ENCODE measurements around the gene MYH4.

MYH4 gene

GRCh38 chr17:10469459-10469858 is at the start of gene MYH4:
TSS of gene MYH4 (minus strand) at chr17:10469559. CDS start at chr17:10466745, 2,814 bp downstream.
- DNase-seq (ENCODE audit: low read depth, low spot score): no peak

DNA sequence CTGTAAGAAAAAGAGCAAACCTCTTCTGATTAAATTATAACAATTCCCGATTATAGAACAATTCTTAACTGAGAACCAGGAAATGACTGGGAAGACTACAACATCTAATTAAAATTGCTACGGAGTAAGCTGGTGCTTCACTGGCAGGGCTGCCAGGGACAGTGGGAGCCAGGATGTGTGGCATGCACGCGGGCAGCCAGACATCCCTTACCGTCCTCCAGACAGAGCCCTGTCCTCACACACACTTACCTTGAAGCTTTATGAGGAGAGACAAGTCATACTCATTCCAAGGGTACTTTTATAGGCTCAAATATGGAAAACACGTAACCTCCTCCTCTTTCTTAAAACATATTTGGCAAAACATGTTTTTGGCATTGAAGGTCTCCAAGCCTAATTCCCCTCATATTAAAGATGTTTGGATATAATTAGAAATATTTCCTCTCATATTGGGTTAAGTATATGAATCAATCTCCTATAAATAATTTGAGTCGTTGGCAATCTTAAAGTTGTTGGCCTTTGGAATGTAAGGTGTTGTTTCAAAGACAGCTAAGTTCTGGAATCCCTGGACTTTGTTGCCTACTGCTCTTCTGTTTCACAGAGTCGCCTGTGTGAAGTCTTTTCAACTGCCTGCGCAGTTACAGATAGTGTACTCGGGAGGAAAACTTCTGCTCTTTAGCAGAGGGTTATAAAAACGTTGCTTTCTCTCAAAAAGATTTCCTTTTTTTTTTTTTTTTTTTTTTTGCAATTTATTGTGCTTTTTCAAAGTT is 49.1 kb upstream of the MYH4 start, which contains the start of gene MYH1:
Gene MYH1, minus strand, starts transcription at position 272 of the 767 bp plus-strand sequence. CDS start 1,900 bp downstream, outside the sequence.
- no peak for DNase-seq (ENCODE audit: low read depth, low spot score)

GRCh38 chr17:10516638-10517037 is 47.3 kb upstream of the MYH4 start:
- DNase-seq (ENCODE audit: low read depth, low spot score): no peak

GRCh38 chr17:10516065-10516464 is 46.7 kb upstream of the MYH4 start:
- DNase-seq (ENCODE audit: low read depth, low spot score): no peak

GRCh38 chr17:10513299-10514067 is 44.1 kb upstream of the MYH4 start:
- no peak for DNase-seq (ENCODE audit: low read depth, low spot score)

- DNase-seq (ENCODE audit: low read depth, low spot score): no peak
Measured at GRCh38 chr17:10512856-10513255, 43.5 kb upstream of the MYH4 start.

DNA sequence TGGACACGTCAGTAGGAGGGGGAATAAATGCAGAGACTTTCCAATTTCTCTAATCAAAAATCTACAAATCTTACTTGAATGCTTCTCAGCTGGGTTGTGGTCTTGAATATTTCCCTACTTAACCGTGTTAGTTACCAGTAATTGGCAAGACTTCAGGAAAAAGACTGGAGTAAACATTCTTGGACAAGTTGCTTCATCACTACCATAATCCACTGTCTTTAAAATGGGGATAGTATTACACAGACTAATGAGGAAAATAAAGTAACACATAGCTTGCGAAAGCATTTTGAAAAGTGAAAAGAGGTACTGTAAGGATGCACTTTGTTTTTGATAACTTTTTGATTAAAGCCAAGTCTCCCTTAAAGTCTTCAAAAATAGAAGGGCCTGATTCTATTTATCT is 30.6 kb upstream of the MYH4 start:
- no peak for DNase-seq (ENCODE audit: low read depth, low spot score)

DNA sequence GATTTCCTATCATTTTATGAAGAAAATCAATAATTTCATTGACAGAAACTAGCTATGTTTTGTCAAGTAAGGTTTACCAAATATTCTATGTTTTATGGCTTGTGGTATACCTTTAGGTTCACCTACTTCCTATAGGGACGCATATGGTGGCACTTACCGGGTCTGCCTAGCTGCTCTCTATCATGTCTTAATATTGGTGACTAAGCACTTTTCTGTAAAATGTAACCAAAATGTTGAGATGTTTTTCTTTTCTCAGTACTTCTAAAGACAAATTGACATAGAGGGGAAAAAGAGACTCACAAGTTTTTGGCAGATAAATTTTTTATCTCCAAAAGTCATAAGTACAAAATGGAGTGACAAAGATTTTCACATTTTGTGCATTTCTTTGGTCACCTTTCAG is 22.6 kb upstream of the MYH4 start:
- DNase-seq (ENCODE audit: low read depth, low spot score): no peak

DNA sequence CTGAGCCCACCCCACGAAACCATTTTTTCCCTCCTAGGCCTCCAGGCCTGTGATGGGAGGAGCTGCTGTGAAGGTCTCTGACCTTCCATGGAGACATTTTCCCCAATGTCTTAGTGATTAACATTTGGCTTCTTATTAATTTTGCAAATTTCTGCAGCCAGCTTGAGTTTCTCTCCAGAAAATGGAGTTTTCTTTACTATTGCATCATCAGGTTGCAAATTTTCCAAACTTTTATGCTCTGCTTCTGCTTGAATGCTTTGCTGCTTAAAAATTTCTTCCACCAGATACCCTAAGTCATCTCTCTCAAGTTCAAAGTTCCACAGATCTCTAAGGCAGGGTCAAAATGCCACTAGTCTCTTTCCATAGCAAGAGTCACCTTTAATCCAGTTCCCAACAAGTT is 12.9 kb upstream of the MYH4 start:
- no peak for DNase-seq (ENCODE audit: low read depth, low spot score)

DNA sequence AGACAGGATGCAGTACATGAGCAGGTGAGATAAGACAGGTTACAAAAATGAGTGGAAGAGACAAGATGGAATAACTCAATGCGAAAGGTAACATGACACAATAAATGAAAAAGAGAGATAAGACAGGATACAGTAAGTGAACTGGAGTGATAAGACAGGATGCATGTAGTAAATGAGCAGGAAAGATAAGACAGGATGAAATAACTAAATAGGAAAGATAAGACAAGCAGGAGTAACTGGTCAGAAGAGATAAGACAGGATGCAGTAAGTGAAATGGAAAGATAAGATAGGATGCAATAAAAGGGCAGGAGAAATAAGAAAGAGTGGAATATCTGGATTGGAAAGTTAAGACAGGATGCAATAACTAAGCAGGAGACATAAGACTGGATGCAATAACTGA is 8.3 kb upstream of the MYH4 start:
- no peak for DNase-seq (ENCODE audit: low read depth, low spot score)

- DNase-seq (ENCODE audit: low read depth, low spot score): no peak
Measured at GRCh38 chr17:10474536-10474935, 5.2 kb upstream of the MYH4 start.

DNA sequence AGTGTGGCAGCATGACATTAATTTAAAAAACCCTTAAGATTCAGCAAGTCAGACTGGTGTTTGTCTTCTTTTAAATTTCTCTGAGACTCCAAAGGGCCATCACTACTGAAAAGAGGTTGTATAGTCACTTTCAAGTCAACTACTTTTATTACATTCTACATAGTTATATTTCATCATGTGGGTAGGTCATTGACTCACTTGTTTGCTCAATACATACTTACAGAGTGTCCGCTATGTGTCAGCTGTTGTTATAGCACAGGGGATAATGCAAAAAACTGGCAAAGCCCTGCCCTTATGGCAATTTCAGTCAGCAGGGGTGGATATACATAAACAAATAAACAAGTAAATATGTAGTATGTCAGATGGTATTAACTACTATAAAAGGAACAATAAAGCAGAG is 2.5 kb upstream of the MYH4 start:
- no peak for DNase-seq (ENCODE audit: low read depth, low spot score)

GRCh38 chr17:10463402-10463801 is 6.0 kb downstream of the MYH4 start:
- no peak for DNase-seq (ENCODE audit: low read depth, low spot score)

DNA sequence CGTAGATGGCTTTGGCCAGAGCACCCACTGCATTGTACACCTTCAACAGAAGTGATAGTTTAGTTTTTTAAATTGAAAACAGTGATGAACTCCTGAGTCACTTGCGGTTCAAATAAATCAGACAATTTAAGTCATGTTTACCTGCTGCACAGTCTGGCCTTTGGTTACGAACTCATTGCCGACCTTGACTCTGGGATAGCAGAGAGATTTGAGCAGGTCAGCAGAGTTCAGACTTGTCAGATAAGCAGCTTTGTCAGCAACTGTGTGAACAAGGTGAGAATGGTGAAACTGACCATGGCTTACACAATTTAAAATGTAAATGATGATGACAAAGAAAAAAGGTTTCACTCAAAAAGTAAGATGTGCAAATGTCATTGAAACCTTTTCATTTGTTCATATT is 9.3 kb downstream of the MYH4 start:
- no peak for DNase-seq (ENCODE audit: low read depth, low spot score)

- DNase-seq (ENCODE audit: low read depth, low spot score): no peak
Measured at GRCh38 chr17:10458701-10459100, 10.7 kb downstream of the MYH4 start.

DNA sequence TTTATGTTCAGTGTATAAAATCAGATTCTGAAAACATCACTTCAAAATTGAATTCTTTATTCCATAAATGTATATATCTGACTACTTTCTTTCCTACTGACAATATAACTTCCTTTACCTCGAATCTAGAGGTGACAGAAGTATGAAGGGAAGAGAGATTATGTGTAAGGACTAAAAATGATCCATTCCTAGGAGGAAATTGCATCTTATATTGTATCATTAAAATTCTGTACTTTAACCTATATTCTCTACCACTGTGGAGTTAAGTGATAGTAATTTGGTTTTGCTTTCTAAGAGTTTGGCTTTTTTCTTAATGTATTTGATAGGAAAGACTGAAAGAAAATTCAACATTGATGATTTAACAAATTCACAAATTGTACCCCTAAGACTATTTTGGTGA is 11.4 kb downstream of the MYH4 start:
- DNase-seq (ENCODE audit: low read depth, low spot score): no peak

GRCh38 chr17:10447026-10447931 is 22.1 kb downstream of the MYH4 start:
- no peak for DNase-seq (ENCODE audit: low read depth, low spot score)

DNA sequence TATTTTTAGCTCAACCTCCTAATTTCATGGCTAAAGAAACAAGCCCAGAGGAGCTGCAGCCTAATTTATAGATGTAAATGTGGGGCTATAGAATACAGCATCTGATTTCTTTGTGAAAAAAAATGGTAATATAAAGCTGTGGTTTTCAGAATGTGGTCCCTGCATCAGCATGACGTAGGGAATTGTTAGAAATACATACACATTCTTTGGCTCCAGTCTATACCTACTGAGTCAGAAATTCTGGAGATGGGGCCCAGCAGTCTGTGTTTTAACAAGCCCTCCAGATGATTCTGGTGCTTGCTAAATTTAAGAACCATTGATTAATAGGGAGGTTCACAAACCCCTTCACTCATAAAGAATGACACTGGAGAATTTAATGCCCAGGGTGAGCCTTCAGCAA is 29.5 kb downstream of the MYH4 start:
- no peak for DNase-seq (ENCODE audit: low read depth, low spot score)

DNA sequence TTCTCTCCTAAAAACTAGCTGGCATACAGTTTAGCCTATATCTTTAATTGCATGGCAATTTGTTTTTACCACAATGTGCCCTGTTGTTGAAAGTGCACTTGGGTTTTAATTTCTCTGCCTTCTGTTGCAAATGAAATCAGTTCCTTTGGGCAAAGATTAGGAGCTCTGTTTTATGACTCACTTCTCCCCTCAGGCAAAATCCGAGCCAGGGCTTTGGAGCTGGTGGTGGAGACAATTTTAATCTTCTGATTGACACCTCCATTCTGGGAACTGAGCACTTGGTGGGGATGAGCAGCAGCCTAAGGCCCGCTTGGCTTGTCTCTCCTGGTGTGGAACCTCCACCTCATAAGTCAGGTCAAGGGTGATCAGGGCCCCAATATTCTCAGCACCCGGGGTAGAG is 34.3 kb downstream of the MYH4 start:
- no peak for DNase-seq (ENCODE audit: low read depth, low spot score)

DNA sequence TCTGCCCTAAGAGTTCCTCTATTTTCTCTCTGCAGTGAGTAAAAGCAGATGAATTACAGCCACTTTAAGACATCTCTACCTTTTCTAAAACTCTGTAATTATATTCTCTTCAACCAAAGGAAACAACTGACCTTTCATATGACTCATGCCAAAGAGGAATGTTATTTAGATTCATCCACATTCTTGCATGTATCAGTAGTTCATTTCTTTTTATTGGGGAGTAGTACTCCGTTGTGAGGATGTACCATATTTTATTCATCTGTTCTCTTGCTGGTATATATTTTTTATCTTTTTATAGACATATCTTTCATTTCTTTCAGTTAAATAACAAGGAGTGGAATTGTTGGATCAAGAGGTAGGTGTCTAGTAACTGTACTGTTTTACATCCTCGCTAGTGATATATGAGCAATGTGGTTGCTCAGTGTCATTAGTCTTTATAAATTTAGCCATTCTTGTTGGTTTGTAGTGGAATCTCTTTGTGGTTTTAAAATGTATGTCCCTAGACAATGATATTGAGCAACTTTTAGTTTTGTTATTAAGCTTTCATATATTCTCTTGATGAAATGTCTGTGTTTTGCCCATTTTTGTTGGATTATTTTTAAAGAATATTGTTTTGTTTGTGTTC is 39.8 kb downstream of the MYH4 start:
- DNase-seq (ENCODE audit: low read depth, low spot score): no peak

GRCh38 chr17:10428781-10429180 is 40.6 kb downstream of the MYH4 start:
- DNase-seq (ENCODE audit: low read depth, low spot score): no peak
